Heart left ventricle (tissue), 13 donors: ENCODE data around the gene IL15RA.

ENCODE experiments used
- POLR2A ChIP-seq, 2 donors: fragments of 450-650 bp; IDR thresholded peaks; one replicate each; pipeline ENCODE4 v1.6.1; 2017; ENCODE audit warnings: antibody characterized with exemption in 2 of 2, mild to moderate bottlenecking in 2 of 2, moderate library complexity in 2 of 2
- TF ChIP-seq, protein P1 (sequence below), 12 donors: fragments of 200-600 bp; sonication (generic) in 4 of 12; IDR thresholded peaks; one replicate each; pipeline versions ENCODE4 v1.5.0 to v1.8.0; 2018 to 2022; ENCODE audit warnings: antibody characterized with exemption in 12 of 12, mild to moderate bottlenecking in 5 of 12
- donor health status: ischemic (EF 13 %, LVEDD 7.1; RV severe dilation, severe dysfunction).
- donor health status: DM: no; HTN: yes; CAD: no.
- donor health status: DM: no; HTN: no; CAD: no.
- donor health status: ischemic (EF 25% LVEDD 6.9; RV normal size, moderate dysfunction).
- donor health status: ischemic (EF 25% LVEDD 5.7; RV mildly dilated, moderate dysfunction).
- donor health status: ischemic (EF 35%, LVEDD 5.7; RV mildly dilated, moderate dysfunction).
- donor health status: nonischemic (EF 11% LVEDD 7.7; RV severe dilation, severe dysfunction).
- donor health status: DM: yes; HTN: yes; CAD: no.
- donor health status: PGD.
- donor health status: ischemic (EF 29% LVEDD 5.4; RV normal size, mild dysfunction).
- donor health status: nonischemic (EF 23%, LVEDD 6.1; RV moderate dilation, normal function).

DNA sequence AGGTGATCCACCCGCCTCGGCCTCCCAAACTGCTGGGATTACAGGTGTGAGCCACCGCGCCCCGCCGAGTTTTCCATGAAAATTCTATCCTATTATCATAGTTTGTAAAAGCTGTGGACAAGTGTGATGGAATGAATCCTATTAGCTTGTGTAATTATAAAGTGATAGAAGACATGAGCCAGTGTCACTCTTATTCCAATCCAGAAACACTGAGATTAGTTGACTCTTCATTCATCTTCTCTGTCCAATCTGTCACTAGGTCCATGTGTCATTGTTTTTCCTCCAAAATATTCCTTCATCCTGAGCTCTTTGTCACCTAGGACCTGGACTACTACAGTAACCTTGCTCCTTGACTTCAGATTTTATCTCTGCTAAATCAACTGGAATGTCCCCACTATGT is 73.8 kb downstream of the IL15RA start:
- TF ChIP-seq, protein P1, sequence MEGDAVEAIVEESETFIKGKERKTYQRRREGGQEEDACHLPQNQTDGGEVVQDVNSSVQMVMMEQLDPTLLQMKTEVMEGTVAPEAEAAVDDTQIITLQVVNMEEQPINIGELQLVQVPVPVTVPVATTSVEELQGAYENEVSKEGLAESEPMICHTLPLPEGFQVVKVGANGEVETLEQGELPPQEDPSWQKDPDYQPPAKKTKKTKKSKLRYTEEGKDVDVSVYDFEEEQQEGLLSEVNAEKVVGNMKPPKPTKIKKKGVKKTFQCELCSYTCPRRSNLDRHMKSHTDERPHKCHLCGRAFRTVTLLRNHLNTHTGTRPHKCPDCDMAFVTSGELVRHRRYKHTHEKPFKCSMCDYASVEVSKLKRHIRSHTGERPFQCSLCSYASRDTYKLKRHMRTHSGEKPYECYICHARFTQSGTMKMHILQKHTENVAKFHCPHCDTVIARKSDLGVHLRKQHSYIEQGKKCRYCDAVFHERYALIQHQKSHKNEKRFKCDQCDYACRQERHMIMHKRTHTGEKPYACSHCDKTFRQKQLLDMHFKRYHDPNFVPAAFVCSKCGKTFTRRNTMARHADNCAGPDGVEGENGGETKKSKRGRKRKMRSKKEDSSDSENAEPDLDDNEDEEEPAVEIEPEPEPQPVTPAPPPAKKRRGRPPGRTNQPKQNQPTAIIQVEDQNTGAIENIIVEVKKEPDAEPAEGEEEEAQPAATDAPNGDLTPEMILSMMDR (IDR thresholded peaks at IDR 0.05), result no peak
- TF ChIP-seq POLR2A (IDR thresholded peaks at IDR 0.05), result no peak
